SH-SY5Y (cell line): ENCODE measurements around the gene PTPN6.

Experiments
- GATA2 ChIP-seq: IDR thresholded peaks from 2 replicates; pipeline ENCODE4 v1.6.1; 2011; ENCODE audit warnings: mild to moderate bottlenecking, low read depth, low read length
- GATA3 ChIP-seq: IDR thresholded peaks from 2 replicates; pipeline ENCODE4 v1.6.1; 2011; ENCODE audit warnings: low read depth, mild to moderate bottlenecking, low read length, moderate library complexity

DNA sequence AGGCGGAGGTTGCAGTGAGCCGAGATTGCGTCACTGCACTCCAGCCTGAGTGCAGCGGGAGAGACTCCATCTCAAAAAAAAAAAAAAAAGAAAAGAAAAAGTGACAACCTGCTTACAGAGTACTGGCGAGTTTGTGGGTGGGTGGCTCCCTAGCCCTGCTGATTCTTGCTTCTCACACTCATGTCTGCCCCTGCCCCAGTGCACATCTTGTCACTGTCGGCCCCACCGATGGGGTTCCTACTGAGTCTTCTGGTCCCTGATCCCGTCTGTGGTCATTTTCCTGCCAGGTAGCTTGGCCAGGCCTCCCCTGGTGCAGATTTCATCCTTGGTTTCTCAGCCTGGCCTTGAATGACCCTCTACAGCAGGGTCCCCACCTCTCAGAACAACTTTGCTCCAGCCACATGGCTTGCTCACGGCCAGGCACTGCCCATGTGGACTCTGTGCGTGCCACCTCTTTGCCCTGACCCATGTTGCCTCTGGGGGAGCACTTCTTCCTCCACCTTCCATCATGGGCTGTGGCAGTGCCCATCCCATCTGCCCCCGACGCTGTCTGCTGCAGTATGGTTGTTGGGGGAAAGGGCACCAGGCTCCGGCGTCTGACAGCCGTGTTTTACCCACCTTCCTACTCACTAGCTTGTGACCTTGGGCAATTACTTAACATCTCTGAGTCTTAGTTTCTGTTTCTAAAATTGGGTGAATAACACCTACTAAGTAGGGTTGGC is 2.1 kb upstream of the PTPN6 start:
- no peak for TF ChIP-seq GATA2
- no peak for TF ChIP-seq GATA3
